Vagina (tissue), 2 donors: ENCODE results near the gene SLC35F1.

Experiments used
- POLR2A ChIP-seq, 2 donors: fragments of 450-650 bp; IDR thresholded peaks; one replicate each; pipeline ENCODE4 v1.6.1; 2017; ENCODE audit warnings: antibody characterized with exemption in 2 of 2, mild to moderate bottlenecking in 2 of 2, moderate library complexity in 2 of 2
- POLR2AphosphoS5 ChIP-seq, 2 donors: sonication (generic); formaldehyde crosslinking; IDR thresholded peaks; one replicate each; pipeline ENCODE4 v1.9.0; 2017; ENCODE audit warnings: antibody characterized with exemption in 2 of 2, mild to moderate bottlenecking in 2 of 2, low read depth in 1 of 2; ENCODE audit not compliant: insufficient read depth in 1 of 2
- TF ChIP-seq, protein P1 (sequence below), 3 experiments: fragments of 450-650 bp in 2 of 3; fragments of 200-600 bp in 1 of 3; sonication (generic) in 1 of 3; IDR thresholded peaks; one replicate each; pipeline ENCODE4 v1.5.1; 2017 to 2019; ENCODE audit warnings: antibody characterized with exemption in 3 of 3, mild to moderate bottlenecking in 2 of 3, moderate library complexity in 2 of 3

DNA sequence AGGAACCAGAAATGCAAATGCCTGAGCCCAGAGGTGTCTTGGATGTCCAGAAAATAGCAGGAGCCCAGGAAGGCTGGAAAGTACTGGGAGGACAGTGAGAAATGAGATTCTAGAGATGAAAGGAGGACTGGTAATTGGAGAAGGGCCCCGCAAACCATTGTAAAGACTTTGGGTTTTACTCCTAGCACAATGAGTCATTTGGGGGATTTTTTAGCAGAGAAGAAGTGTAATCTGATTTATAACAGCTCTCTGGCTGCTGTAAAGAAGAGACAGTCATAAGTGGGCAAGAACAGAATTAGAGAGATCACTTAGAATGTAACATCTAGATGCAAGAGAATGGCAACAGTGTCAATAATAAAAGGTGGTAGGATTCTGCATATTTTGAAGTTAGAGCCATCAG lies 40.2 kb downstream of the SLC35F1 start:
- TF ChIP-seq, protein P1, sequence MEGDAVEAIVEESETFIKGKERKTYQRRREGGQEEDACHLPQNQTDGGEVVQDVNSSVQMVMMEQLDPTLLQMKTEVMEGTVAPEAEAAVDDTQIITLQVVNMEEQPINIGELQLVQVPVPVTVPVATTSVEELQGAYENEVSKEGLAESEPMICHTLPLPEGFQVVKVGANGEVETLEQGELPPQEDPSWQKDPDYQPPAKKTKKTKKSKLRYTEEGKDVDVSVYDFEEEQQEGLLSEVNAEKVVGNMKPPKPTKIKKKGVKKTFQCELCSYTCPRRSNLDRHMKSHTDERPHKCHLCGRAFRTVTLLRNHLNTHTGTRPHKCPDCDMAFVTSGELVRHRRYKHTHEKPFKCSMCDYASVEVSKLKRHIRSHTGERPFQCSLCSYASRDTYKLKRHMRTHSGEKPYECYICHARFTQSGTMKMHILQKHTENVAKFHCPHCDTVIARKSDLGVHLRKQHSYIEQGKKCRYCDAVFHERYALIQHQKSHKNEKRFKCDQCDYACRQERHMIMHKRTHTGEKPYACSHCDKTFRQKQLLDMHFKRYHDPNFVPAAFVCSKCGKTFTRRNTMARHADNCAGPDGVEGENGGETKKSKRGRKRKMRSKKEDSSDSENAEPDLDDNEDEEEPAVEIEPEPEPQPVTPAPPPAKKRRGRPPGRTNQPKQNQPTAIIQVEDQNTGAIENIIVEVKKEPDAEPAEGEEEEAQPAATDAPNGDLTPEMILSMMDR (IDR thresholded peaks at IDR 0.05): no peak
- TF ChIP-seq POLR2A (IDR thresholded peaks at IDR 0.05) (no peak), POLR2AphosphoS5 (IDR thresholded peaks at IDR 0.05; ENCODE audit: insufficient read depth in 1 of 2, low read depth in 1 of 2) (no peak)
